ENCODE measurements around the gene CPD. TPM values are rescaled to one million over a fixed set of nuclear protein-coding genes. Genes with fewer than 3 reads are reported as not detected.

The CPD gene
- total and polyA plus RNA-seq, 2 of the 13 experiments (the other 11 are each of a cell fraction or from before 2014, with no cell fraction given): 46.1 to 72.3 TPM

- TF ChIP-seq ZNF10 (CRISPR knock-in tag; IDR thresholded peaks at IDR 0.05; ENCODE audit: borderline replicate concordance, low read depth): no peak
- TF ChIP-seq PTBP1 (IDR thresholded peaks at IDR 0.05; ENCODE audit: low read depth, low read length, poor library complexity, severe bottlenecking): no peak
- TF ChIP-seq ZNF121 (CRISPR knock-in tag; IDR thresholded peaks at IDR 0.05): 0 out of 2 replicates have a peak, but pooled peaks have one; percentile 11
- no peak for TF ChIP-seq CBX2 (IDR thresholded peaks at IDR 0.05; ENCODE audit: low read depth, low read length)
- no peak for TF ChIP-seq CBX2 (CRISPR knock-in tag; IDR thresholded peaks at IDR 0.05; ENCODE audit: low read depth)
- TF ChIP-seq TBX2 (CRISPR knock-in tag; IDR thresholded peaks at IDR 0.05; ENCODE audit: borderline replicate concordance): peak; percentile 97
- TF ChIP-seq ZNF841 (CRISPR knock-in tag; IDR thresholded peaks at IDR 0.05; ENCODE audit: borderline replicate concordance): no peak
- TF ChIP-seq YEATS2 (CRISPR knock-in tag; IDR thresholded peaks at IDR 0.05; ENCODE audit: borderline replicate concordance): peak; percentile 63; the same call in 1 of the 2 replicates
- peak; percentile 97 for TF ChIP-seq PAXIP1 (CRISPR knock-in tag; conservative IDR thresholded peaks at IDR 0.05)
- TF ChIP-seq NFAT5 (CRISPR knock-in tag; IDR thresholded peaks at IDR 0.05): no peak
- peak; percentile 64 for TF ChIP-seq LCORL (IDR thresholded peaks at IDR 0.05)
- 0 out of 2 replicates have a peak, but pooled peaks have one; percentile 69 for TF ChIP-seq LCORL (CRISPR knock-in tag; IDR thresholded peaks at IDR 0.05)
- peak; percentile 41; the same call in 1 of the 2 replicates for TF ChIP-seq ZNF746 (CRISPR knock-in tag; IDR thresholded peaks at IDR 0.05)
- TF ChIP-seq ZNF431 (CRISPR knock-in tag; IDR thresholded peaks at IDR 0.05; ENCODE audit: borderline replicate concordance, low read depth): peak; percentile 44; the same call in 1 of the 2 replicates
- TF ChIP-seq RFX3 (CRISPR knock-in tag; IDR thresholded peaks at IDR 0.05): no peak
- no peak; the same call in 1 of the 2 replicates for TF ChIP-seq ATF7-NPFF (CRISPR knock-in tag; IDR thresholded peaks at IDR 0.05; ENCODE audit: low read depth)
- no peak; the same call in 1 of the 2 replicates for TF ChIP-seq KDM2A (CRISPR knock-in tag; IDR thresholded peaks at IDR 0.05; ENCODE audit: borderline replicate concordance, low read depth)
- no peak for TF ChIP-seq STAT5B (CRISPR knock-in tag; IDR thresholded peaks at IDR 0.05)
- TF ChIP-seq FOXJ3 (CRISPR knock-in tag; IDR thresholded peaks at IDR 0.05; ENCODE audit: borderline replicate concordance): peak; percentile 72
- peak; percentile 66; the same call in 1 of the 2 replicates for TF ChIP-seq ZNF775 (CRISPR knock-in tag; IDR thresholded peaks at IDR 0.05; ENCODE audit: borderline replicate concordance)
Measured at GRCh38 chr17:30344283-30345088, 34.2 kb upstream of the CPD start (continued).
